B cell (primary cell): ENCODE measurements around the gene ADAMTS17. TPM values are rescaled to one million over a fixed set of nuclear protein-coding genes. Genes with fewer than 3 reads are reported as not detected.

Source experiments
- ATAC-seq: fragments of 200-7000 bp; cut with Tn5 transposase; one replicate; pipeline ENCODE4 v1.10.0; 2021; ENCODE audit warnings: low read depth, mild to moderate bottlenecking, moderate number of reproducible peaks, moderate library complexity
- CTCF ChIA-PET: fragments of 350-600 bp; sonication (Branson Sonifier 250); formaldehyde crosslinking; loops from one replicate; lab custom pipeline; 2021; ENCODE audit warnings: antibody characterized with exemption, inconsistent platforms; lab: Charles Lee
- POLR2A ChIA-PET: fragments of 350-600 bp; sonication (Branson Sonifier 250); formaldehyde crosslinking; loops from one replicate; lab custom pipeline; 2021; ENCODE audit warnings: antibody characterized with exemption; lab: Charles Lee
- DNase-seq: peaks from one replicate; pipeline ENCODE4 v3.0.0; 2013
- H2AFZ ChIP-seq: 2 replicates; pipeline ENCODE4 v1.6.1; 2012; ENCODE audit warnings: mild to moderate bottlenecking, low read depth, low read length; ENCODE audit not compliant: insufficient read depth, poor library complexity, severe bottlenecking
- H3K27ac ChIP-seq, 2 donors: 1 replicate in 1 of 2; 2 replicates in 1 of 2; pipeline ENCODE4 v1.5.1; 2012 to 2013; ENCODE audit warnings: low read length in 2 of 2, mild to moderate bottlenecking in 2 of 2, moderate library complexity in 1 of 2
- H3K27me3 ChIP-seq, 4 experiments: fragments of 200-600 bp in 1 of 4; sonication (generic) in 1 of 4; replicated peaks in 1 of 4; 1 replicate in 2 of 4; 2 replicates in 2 of 4; pipeline versions ENCODE4 v1.6.1 to v1.7.0; 2013 to 2016; ENCODE audit warnings: low read length in 3 of 4, mild to moderate bottlenecking in 2 of 4, mixed read lengths in 1 of 4, moderate library complexity in 1 of 4; ENCODE audit not compliant: insufficient read depth in 4 of 4, control insufficient read depth in 3 of 4; ENCODE audit errors: control extremely low read depth in 1 of 4
- H3K36me3 ChIP-seq, 2 experiments: replicated peaks in 1 of 2; 1 replicate in 1 of 2; 2 replicates in 1 of 2; pipeline versions ENCODE4 v1.6.1 to v1.7.1; 2013; ENCODE audit warnings: low read length in 1 of 2; ENCODE audit not compliant: insufficient read depth in 2 of 2, control insufficient read depth in 1 of 2; ENCODE audit errors: control extremely low read depth in 1 of 2, extremely low read depth in 1 of 2
- H3K4me1 ChIP-seq, 2 donors: fragments of 200-600 bp in 1 of 2; sonication (generic) in 1 of 2; 1 replicate in 1 of 2; 2 replicates in 1 of 2; pipeline versions ENCODE4 v1.5.1 to v1.6.1; 2013 to 2017; ENCODE audit warnings: low read length in 2 of 2; ENCODE audit not compliant: control insufficient read depth in 2 of 2, insufficient read depth in 2 of 2
- H3K4me2 ChIP-seq: replicated peaks from 2 replicates; pipeline ENCODE3; 2012; ENCODE audit warnings: mild to moderate bottlenecking, low read depth, low read length; ENCODE audit not compliant: poor library complexity, severe bottlenecking
- H3K4me3 ChIP-seq, 5 experiments: fragments of 200-600 bp in 1 of 5; sonication (generic) in 1 of 5; 1 replicate in 3 of 5; 2 replicates in 2 of 5; pipeline versions ENCODE4 v1.5.1 to v1.7.0; 2011 to 2016; ENCODE audit warnings: low read length in 4 of 5, mild to moderate bottlenecking in 4 of 5, low read depth in 2 of 5, control low read depth in 1 of 5, moderate library complexity in 1 of 5; ENCODE audit not compliant: insufficient read depth in 1 of 5; ENCODE audit errors: control extremely low read depth in 1 of 5, extremely low read depth in 1 of 5
- H3K79me2 ChIP-seq: fragments of 200-600 bp; sonication (generic); one replicate; pipeline ENCODE4 v1.6.0; 2016; ENCODE audit warnings: low read length; ENCODE audit not compliant: control insufficient read depth, insufficient read depth
- H3K9ac ChIP-seq: fragments of 200-600 bp; sonication (generic); 2 replicates; pipeline ENCODE4 v1.6.1; 2017; ENCODE audit warnings: mild to moderate bottlenecking, low read length, moderate library complexity
- H3K9me3 ChIP-seq, 3 donors: one replicate each; pipeline versions ENCODE4 v1.6.1 to v1.7.1; 2013; ENCODE audit warnings: low read length in 2 of 3; ENCODE audit not compliant: control insufficient read depth in 2 of 3, insufficient read depth in 1 of 3; ENCODE audit errors: control extremely low read depth in 1 of 3
- H4K20me1 ChIP-seq: 2 replicates; pipeline ENCODE4 v1.6.0; 2012; ENCODE audit warnings: mild to moderate bottlenecking, low read length; ENCODE audit not compliant: insufficient read depth, control insufficient read depth, poor library complexity, severe bottlenecking
- H3K27ac Mint-ChIP-seq: one replicate; pipeline ENCODE4 v1.8.0; 2021; ENCODE audit warnings: mixed read lengths
- H3K27me3 Mint-ChIP-seq: one replicate; pipeline ENCODE4 v1.8.0; 2021; ENCODE audit warnings: mixed read lengths
- H3K4me1 Mint-ChIP-seq: one replicate; pipeline ENCODE4 v1.8.0; 2021; ENCODE audit warnings: mixed read lengths
- H3K4me3 Mint-ChIP-seq: one replicate; pipeline ENCODE4 v1.8.0; 2021; ENCODE audit warnings: mixed read lengths
- H3K9me3 Mint-ChIP-seq: one replicate; pipeline ENCODE4 v1.8.0; 2022; ENCODE audit warnings: mixed read lengths; ENCODE audit not compliant: insufficient read depth
- CTCF ChIP-seq: fragments of 200-600 bp; IDR thresholded peaks from one replicate; pipeline ENCODE4 v1.8.0; 2022; ENCODE audit warnings: antibody characterized with exemption, mild to moderate bottlenecking
- EZH2 ChIP-seq: IDR thresholded peaks from 2 replicates; pipeline ENCODE4 v1.6.1; 2012; ENCODE audit warnings: borderline replicate concordance, low read depth, mild to moderate bottlenecking, moderate library complexity, low read length; ENCODE audit not compliant: insufficient read depth, poor library complexity, severe bottlenecking
- WGBS: methylation state at CpG from one replicate; pipeline ENCODE4 v1.1.5; 2013; ENCODE audit warnings: missing lambda C conversion rate; ENCODE audit not compliant: insufficient coverage; 5-methylcytosine and 5-hydroxymethylcytosine counted together
- intact Hi-C: fragments of 100-400 bp; cut with micrococcal nuclease; formaldehyde crosslinking; loops from one replicate; pipeline ENCODE4 v1.10.0; 2022
- polyA plus RNA-seq: library from polyadenylated mRNA; depleted of rRNA; stranded (reverse); fragments of >200 nt; gene quantifications from 2 replicates; pipeline ENCODE4 v1.2.3, GENCODE V29; 2012
- total RNA-seq, 2 donors: library from RNA; stranded (reverse); fragments of 120-200 nt in 1 of 2; gene quantifications; 1 replicate in 1 of 2; 2 replicates in 1 of 2; pipeline versions ENCODE4 v1.2.3 to v1.2.4, GENCODE V29; 2013 to 2022

ADAMTS17 gene
- total and polyA plus RNA-seq, 2 donors (not counting 1 experiment from before 2014, with no cell fraction given), result 0.10 TPM; not detected in 1

GRCh38 chr15:100081454-100081853 is 260.3 kb downstream of the ADAMTS17 start:
- intact Hi-C loops, result no loop called here
- H3K27me3 Mint-ChIP-seq, result peaks cover 5% of the 10 kb centered on the region
- no peak overlapping the region for H3K4me3 ChIP-seq
- H3K27ac Mint-ChIP-seq, result no peak overlapping the region
- H3K9me3 ChIP-seq, result peaks cover 0 to 4% (median 0%) of the 10 kb centered on the region in 3 donors
- no peaks in the 10 kb centered on the region for H3K36me3 ChIP-seq
- H3K4me1 ChIP-seq, result no peaks in the 10 kb centered on the region
- CTCF ChIA-PET, result no interaction called here
- no CpG with 5 or more reads among the region's 4 CpGs for WGBS
- peaks cover 2% of the 10 kb centered on the region for H3K9me3 Mint-ChIP-seq
- DNase-seq (no peak), ATAC-seq (no peak)
- no peak for TF ChIP-seq CTCF
- no peak for TF ChIP-seq EZH2
- no peak overlapping the region for H3K4me3 Mint-ChIP-seq
- POLR2A ChIA-PET, result no interaction called here
- H3K4me2 ChIP-seq, result no peak overlapping the region
- no peaks in the 10 kb centered on the region for H4K20me1 ChIP-seq
- H3K27me3 ChIP-seq, result no peaks in the 10 kb centered on the region
- H3K79me2 ChIP-seq, result no peaks in the 10 kb centered on the region
- H3K27ac ChIP-seq, result no peak overlapping the region
- no peak overlapping the region for H3K9ac ChIP-seq
- H2AFZ ChIP-seq, result no peak overlapping the region
- no peaks in the 10 kb centered on the region for H3K4me1 Mint-ChIP-seq

GRCh38 chr15:100078511-100079220 is 263.1 kb downstream of the ADAMTS17 start:
- peaks cover 2% of the 10 kb centered on the region for H3K9me3 Mint-ChIP-seq
- DNase-seq, result no peak
- Histone ChIP-seq H3K36me3 (no peaks in the 10 kb centered on the region), H3K4me2 (no peak overlapping the region), H3K27me3 (no peaks in the 10 kb centered on the region), H4K20me1 (no peaks in the 10 kb centered on the region), H3K4me1 (no peaks in the 10 kb centered on the region), H2AFZ (no peak overlapping the region), H3K79me2 (no peaks in the 10 kb centered on the region), H3K27ac (no peak overlapping the region), H3K9me3 (peaks cover 0 to 4% (median 0%) of the 10 kb centered on the region in 3 donors), H3K9ac (no peak overlapping the region), H3K4me3 (no peak overlapping the region)
- H3K4me3 Mint-ChIP-seq, result no peak overlapping the region
- H3K27me3 Mint-ChIP-seq, result peaks cover 4% of the 10 kb centered on the region
- H3K4me1 Mint-ChIP-seq, result no peaks in the 10 kb centered on the region
- no peak overlapping the region for H3K27ac Mint-ChIP-seq
- ATAC-seq, result no peak
- 100% methylated on average over 2 of the region's 6 CpGs for WGBS
- intact Hi-C loops, result no loop called here
- ChIA-PET POLR2A (no interaction called here), CTCF (no interaction called here)
- TF ChIP-seq EZH2 (no peak), CTCF (no peak)
